Measurements from ENCODE around the gene RABGAP1L.
"Not testable (repeated sequence)": the region's sequence is repeated elsewhere in the genome, so short reads cannot be mapped to it uniquely, and the experiment has no call there.

The RABGAP1L gene

DNA sequence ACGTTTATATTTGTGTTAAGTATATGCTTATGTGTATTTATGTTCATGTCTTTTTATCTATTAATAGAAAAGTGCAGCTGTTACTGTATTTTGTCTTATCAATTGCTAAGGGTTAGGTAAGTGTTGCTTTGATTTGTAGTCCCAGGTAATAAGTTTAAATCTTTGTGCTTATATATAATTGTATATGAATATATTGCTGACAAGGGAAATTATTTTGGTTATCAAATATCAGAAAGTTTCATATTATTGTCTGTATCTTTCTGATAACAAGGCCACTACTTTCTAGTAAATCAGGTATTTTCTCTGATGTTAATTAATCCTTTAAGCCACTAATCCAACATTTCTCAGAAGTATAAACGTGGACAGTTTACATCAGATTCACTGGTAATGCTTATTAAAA is 309.7 kb downstream of the RABGAP1L start:
- no peak for DNase-seq

DNA sequence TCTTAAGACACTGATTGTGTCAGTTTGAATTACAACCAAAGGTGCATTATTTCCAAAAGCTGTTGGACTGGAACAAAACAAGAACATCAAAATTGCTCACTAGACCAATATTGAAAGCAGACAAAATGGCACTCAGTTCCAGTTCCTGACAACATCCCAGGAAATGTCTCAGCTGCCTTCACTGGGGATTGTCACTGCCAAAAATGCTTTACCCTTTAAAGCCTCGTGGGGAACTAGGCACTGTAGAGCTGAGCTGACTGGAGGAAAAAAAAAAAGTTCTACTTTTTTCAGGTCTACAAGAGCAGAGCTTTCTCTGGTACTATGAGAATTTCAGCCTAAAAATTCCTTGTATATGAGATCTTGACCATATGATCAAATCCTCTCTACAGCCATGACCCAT is 310.4 kb downstream of the RABGAP1L start:
- no peak for DNase-seq

- DNase-seq, result no peak
These were observed 320.0 kb downstream of the RABGAP1L start for GRCh38 chr1:174479281-174479680.

- DNase-seq, result no peak
These were observed 321.0 kb downstream of the RABGAP1L start for GRCh38 chr1:174480324-174480723.

DNA sequence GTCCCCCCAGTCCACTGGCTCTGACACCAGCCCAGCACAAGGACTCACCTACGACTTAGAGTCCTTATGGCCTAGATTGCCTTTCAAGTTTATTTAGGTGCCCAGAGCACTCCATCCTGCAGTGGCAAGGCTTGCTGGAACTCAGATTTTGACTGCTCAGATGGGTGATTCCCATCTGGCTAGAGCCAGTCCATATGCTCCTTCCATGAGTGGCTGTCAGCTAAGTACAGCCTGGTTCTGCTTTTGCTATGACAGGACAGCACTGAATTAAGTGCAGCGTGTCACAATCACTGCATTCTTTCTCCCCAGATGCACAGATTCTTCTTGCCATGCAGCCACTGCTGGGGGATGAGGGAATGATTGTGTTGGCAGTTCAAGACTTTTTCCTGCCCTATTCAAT is 332.3 kb downstream of the RABGAP1L start:
- no peak for DNase-seq

DNA sequence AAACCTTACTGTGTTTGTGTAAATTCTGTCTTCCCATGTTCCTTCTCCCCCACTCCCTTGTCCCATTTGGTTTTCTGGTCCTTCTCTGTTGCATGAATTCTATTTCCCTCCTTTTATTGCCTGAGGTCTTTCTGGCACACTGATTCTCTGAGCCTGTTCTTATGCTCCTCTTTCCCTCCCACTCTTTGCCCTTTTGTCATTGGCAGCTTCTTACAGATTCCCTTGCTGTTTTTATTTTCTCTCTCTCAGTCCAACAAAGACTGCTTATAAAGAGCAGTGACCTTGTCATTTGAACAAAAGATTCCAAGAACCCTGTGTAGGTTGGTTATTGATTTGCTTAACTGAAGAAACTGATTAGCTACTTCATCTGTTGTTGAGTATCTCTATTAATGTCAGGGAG is 338.2 kb downstream of the RABGAP1L start:
- no peak for DNase-seq

- DNase-seq, result not testable (repeated sequence)
These were observed 357.4 kb downstream of the RABGAP1L start for GRCh38 chr1:174516755-174517154.

- no peak for DNase-seq
These were observed 360.5 kb downstream of the RABGAP1L start for GRCh38 chr1:174519844-174520243.

DNA sequence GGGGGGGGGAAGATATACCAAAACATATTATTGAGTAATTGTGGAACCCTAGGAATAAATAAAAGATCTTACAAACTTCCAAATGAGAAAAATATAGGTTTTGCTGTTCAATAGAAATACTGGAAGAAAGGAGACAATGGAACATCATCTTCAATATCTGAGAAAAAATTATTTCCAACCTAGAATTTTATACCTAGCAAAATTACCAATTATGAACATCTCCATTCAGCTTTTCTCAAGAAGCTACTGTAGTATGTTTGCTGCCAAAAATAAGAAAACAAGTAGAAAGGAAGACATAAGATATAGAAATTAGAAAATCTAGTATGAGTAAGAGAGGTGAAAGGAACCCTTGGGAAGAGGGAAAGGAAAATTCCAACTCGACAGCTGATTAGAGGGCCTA is 372.4 kb downstream of the RABGAP1L start:
- no peak for DNase-seq

DNA sequence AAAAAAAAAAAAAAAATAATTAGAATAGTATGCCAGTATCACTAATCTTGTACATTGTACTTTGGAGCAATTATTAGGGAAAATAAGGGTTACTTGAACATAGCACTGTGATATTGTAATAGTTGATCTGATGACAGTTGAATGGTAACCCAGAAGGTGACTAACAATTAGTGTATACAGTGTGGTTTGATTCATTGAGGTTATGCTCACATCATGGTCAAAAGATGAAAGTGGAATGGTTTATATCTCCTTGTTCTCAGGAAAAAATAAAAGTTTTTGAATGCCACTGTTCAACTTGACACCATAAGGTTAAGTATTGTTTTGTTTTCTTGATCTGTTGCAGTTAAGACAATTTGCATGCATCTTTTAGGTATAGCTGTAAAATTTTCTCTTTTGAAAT is 375.5 kb downstream of the RABGAP1L start:
- no peak for DNase-seq

- no peak for DNase-seq
These were observed 375.9 kb downstream of the RABGAP1L start for GRCh38 chr1:174535207-174535606.

- not testable (repeated sequence) for DNase-seq
These were observed 384.1 kb downstream of the RABGAP1L start for GRCh38 chr1:174543421-174543820.

DNA sequence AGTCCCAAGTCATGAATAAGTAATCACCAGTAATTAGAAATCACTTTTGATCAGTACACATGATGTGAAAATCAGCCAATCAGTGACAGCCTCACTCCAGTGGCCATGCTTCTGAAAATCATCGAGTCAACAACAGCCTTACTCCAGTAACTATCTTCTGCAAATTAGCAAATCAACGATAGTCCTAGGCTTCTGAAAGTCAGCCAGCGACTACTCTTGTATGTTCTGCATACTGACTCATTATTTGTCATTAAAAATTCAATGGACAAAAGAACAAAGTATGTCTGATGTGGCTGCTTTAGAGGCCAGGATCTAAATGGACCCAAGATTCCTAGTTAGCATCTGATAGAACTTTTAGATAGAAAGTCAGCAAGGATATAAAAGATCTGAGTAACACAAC is 391.0 kb downstream of the RABGAP1L start:
- DNase-seq, result no peak

- no peak for DNase-seq
These were observed 397.1 kb downstream of the RABGAP1L start for GRCh38 chr1:174556392-174556791.

GRCh38 chr1:174568551-174568950 is 409.2 kb downstream of the RABGAP1L start:
- DNase-seq, result no peak

- no peak for DNase-seq
These were observed 409.9 kb downstream of the RABGAP1L start for GRCh38 chr1:174569240-174569639.

- no peak for DNase-seq
These were observed 413.5 kb downstream of the RABGAP1L start for GRCh38 chr1:174572771-174573170.

DNA sequence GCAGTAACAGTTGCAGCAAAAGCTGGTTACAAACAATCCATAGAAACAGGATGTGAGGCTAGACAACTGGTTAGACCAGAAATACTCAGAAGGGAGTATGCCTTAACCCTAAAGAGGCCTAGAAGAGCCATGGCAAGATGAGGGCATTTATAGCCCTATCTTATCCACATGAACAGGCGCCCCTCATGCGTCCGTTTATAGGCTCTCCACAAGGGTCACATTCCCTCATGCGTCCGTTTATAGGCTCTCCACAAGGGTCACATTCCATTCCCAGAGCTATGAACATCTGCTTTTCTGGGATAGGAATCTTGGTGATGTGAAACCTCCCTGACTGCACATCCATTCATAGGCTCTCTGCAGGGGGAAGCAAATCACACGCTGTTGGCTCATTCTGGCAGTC is 416.8 kb downstream of the RABGAP1L start:
- not testable (repeated sequence) for DNase-seq

DNA sequence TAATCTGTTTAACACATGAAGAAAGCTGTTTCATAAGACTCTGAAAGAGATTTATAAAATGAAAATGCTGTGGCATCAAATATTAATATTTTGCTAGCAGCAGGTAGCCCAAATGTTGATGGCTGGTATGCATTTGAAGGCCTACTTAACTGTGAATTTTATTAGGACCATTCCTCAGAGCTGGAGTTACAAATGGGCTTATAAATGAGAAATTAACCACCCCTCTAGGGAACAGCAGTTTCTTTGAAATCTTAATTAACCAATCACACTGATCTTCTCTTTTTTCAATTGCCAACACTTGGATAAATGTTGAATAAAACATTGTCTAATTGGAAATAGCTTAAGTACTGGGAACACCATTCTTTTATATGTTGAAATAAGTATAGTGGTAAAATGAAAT is 418.4 kb downstream of the RABGAP1L start:
- DNase-seq, result no peak

DNA sequence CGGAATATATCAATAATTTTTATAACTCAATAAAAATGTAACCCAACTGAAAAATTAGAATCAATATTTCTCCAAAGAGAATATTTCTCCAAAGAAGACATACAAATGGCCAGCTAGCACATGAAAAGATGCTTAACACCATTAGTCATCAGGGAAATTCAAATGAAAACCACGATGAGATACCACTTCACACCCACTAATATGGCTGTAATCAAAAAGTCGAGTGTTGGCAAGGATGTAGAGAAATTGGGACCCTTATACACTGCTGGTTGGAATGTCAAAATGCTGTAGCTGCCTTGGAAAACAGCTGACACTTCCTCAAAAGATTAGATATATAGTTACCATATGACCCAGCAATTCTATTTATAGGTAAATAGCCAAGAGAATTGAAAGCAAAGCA is 421.5 kb downstream of the RABGAP1L start:
- no peak for DNase-seq

GRCh38 chr1:174583316-174583715 is 424.0 kb downstream of the RABGAP1L start:
- DNase-seq, result no peak

GRCh38 chr1:174584071-174584470 is 424.8 kb downstream of the RABGAP1L start:
- no peak for DNase-seq

- DNase-seq, result not testable (repeated sequence)
These were observed 429.3 kb downstream of the RABGAP1L start for GRCh38 chr1:174588618-174589017.

GRCh38 chr1:174605198-174605597 is 445.9 kb downstream of the RABGAP1L start:
- DNase-seq, result no peak

GRCh38 chr1:174606471-174606870 is 447.2 kb downstream of the RABGAP1L start:
- DNase-seq, result no peak

DNA sequence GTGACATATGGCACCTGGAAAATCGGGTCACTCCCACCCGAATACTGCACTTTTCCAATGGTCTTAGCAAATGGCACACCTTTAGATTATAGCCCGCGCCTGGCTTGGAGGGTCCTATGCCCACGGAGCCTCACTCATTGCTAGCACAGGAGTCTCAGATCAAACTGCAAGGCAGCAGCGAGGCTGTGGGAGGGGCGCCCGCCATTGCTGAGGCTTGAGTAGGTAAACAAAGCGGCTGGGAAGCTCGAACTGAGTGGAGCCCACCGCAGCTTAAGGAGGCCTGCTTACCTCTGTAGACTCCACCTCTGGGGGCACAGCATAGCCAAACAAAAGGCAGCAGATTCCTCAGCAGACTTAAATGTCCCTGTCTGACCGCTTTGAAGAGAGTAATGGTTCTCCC is 458.6 kb downstream of the RABGAP1L start:
- DNase-seq, result not testable (repeated sequence)
